ENCODE data around the gene WTAP. TPM values are rescaled to one million over a fixed set of nuclear protein-coding genes. Genes with fewer than 3 reads are reported as not detected.
"Not testable (repeated sequence)": the region's sequence is repeated elsewhere in the genome, so short reads cannot be mapped to it uniquely, and the experiment has no call there.

The WTAP gene
- total RNA-seq, 1 experiment from 2014 or later: 138 TPM

DNA sequence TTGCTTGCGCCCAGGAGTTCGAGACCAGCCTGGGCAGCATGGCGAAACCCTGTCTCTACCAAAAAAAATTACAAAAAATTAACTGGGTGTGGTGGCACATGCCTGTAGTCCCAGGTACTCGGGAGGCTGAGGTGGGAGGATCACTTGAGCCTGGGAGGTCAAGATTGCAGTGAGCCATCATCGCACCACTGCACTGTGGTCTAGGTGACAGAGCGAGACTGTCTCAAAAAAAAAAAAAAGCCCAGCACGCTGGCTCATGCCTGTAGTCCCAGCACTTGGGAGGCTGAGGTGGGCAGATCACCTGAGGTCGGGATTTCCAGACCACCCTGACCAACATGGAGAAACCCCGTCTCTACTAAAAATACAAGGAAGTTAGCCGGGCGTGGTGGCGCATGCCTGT lies 6.1 kb downstream of the WTAP start:
- not testable (repeated sequence) for H2BK20ac ChIP-seq (ENCODE audit: low read depth, low read length, poor library complexity, severe bottlenecking); H3K4me2 ChIP-seq (ENCODE audit: insufficient read depth, insufficient read length, low read length); H3K27ac Mint-ChIP-seq; H3K23ac ChIP-seq (ENCODE audit: insufficient read length, low read depth, low read length); H2BK15ac ChIP-seq (ENCODE audit: low read depth, low read length); H3K23me2 ChIP-seq (ENCODE audit: insufficient read length, low read depth, low read length, poor library complexity, severe bottlenecking); H3K4me3 Mint-ChIP-seq; H4K5ac ChIP-seq (ENCODE audit: insufficient read length, low read depth, low read length); H3K4ac ChIP-seq (ENCODE audit: low read depth, low read length); H3K9me3 Mint-ChIP-seq; H3K27me3 ChIP-seq (ENCODE audit: insufficient read depth, low read length); H4K91ac ChIP-seq (ENCODE audit: insufficient read length, low read depth, low read length); H3T11ph ChIP-seq (ENCODE audit: low read length); H3K27me3 Mint-ChIP-seq (ENCODE audit: low read depth); H2BK5ac ChIP-seq (ENCODE audit: insufficient read length, low read length); H2BK120ac ChIP-seq (ENCODE audit: low read depth, low read length, poor library complexity, severe bottlenecking); H3K27ac ChIP-seq (ENCODE audit: insufficient read length, low read depth, low read length); H3K18ac ChIP-seq (ENCODE audit: insufficient read length, low read depth, low read length); H3K9me3 ChIP-seq (ENCODE audit: control insufficient read depth, low read depth, low read length); H3K4me1 ChIP-seq (ENCODE audit: insufficient read depth, low read length); H2AK5ac ChIP-seq (ENCODE audit: insufficient read length, low read length); H3K9ac ChIP-seq (ENCODE audit: extremely low read depth, insufficient read length, low read length); H4K20me1 ChIP-seq (ENCODE audit: control insufficient read depth, insufficient read depth, insufficient read length); H2AFZ ChIP-seq (ENCODE audit: low read length); H3K79me1 ChIP-seq (ENCODE audit: insufficient read depth, low read depth, low read length, poor library complexity, severe bottlenecking); DNase-seq; H2BK12ac ChIP-seq (ENCODE audit: insufficient read length, low read depth, low read length); H3K14ac ChIP-seq (ENCODE audit: insufficient read depth, low read length); H4K8ac ChIP-seq (replicated peaks; ENCODE audit: insufficient read length, low read depth, low read length); H3K56ac ChIP-seq (ENCODE audit: insufficient read length, low read depth, low read length)
- peaks cover 5 to 31% (median 27%) of the 10 kb centered on the region in 3 experiments for H3K36me3 Mint-ChIP-seq (ENCODE audit: insufficient read depth in 1 of 3, low read depth in 3 of 3)
- H3K4me1 Mint-ChIP-seq: peaks cover 15 to 19% of the 10 kb centered on the region in 2 experiments
- WGBS (ENCODE audit: extremely low coverage, insufficient read length, low lambda C conversion rate): no CpG with 5 or more reads among the region's 12 CpGs
- H3K79me2 ChIP-seq (ENCODE audit: insufficient read depth, low read length): peaks cover 75% of the 10 kb centered on the region

Data from H9 (cell line).